GM13976 (cell line): ENCODE data around the gene AMIGO1.

ENCODE experiments used
- DNase-seq: peaks from one replicate; pipeline ENCODE4 v3.0.0; 2012; ENCODE audit warnings: low spot score
- CTCF ChIP-seq: IDR thresholded peaks from 2 replicates; pipeline ENCODE4 v1.5.1; 2012; ENCODE audit warnings: borderline replicate concordance, mild to moderate bottlenecking; ENCODE audit not compliant: insufficient read depth; ENCODE audit errors: extremely low read depth, missing control alignments, control extremely low read depth
- in situ Hi-C: fragments of 300-500 bp; cut with MboI; formaldehyde crosslinking; loops from one replicate; pipeline ENCODE4 v1.12.0; 2022; ENCODE audit warnings: low sequenced_read_pairs, mixed read lengths, inconsistent platforms; ENCODE audit not compliant: unreplicated experiment

The AMIGO1 gene, protein sequence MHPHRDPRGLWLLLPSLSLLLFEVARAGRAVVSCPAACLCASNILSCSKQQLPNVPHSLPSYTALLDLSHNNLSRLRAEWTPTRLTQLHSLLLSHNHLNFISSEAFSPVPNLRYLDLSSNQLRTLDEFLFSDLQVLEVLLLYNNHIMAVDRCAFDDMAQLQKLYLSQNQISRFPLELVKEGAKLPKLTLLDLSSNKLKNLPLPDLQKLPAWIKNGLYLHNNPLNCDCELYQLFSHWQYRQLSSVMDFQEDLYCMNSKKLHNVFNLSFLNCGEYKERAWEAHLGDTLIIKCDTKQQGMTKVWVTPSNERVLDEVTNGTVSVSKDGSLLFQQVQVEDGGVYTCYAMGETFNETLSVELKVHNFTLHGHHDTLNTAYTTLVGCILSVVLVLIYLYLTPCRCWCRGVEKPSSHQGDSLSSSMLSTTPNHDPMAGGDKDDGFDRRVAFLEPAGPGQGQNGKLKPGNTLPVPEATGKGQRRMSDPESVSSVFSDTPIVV

GRCh38 chr1:109509176-109510134, at the start of gene AMIGO1:
Gene AMIGO1, minus strand, starts transcription at chr1:109509727. Its CDS starts 815 bp downstream, at chr1:109508912.
- no peak for TF ChIP-seq CTCF
- peak; percentile 85 for DNase-seq
- in situ Hi-C loops = no loop called here

GRCh38 chr1:109557520-109557919, 48.0 kb upstream of the AMIGO1 start:
- TF ChIP-seq CTCF = no peak
- in situ Hi-C loops = no loop called here
- no peak for DNase-seq

- in situ Hi-C loops = no loop called here
- no peak for DNase-seq
- no peak for TF ChIP-seq CTCF
These were observed 47.0 kb upstream of the AMIGO1 start for GRCh38 chr1:109556563-109556962.

DNA sequence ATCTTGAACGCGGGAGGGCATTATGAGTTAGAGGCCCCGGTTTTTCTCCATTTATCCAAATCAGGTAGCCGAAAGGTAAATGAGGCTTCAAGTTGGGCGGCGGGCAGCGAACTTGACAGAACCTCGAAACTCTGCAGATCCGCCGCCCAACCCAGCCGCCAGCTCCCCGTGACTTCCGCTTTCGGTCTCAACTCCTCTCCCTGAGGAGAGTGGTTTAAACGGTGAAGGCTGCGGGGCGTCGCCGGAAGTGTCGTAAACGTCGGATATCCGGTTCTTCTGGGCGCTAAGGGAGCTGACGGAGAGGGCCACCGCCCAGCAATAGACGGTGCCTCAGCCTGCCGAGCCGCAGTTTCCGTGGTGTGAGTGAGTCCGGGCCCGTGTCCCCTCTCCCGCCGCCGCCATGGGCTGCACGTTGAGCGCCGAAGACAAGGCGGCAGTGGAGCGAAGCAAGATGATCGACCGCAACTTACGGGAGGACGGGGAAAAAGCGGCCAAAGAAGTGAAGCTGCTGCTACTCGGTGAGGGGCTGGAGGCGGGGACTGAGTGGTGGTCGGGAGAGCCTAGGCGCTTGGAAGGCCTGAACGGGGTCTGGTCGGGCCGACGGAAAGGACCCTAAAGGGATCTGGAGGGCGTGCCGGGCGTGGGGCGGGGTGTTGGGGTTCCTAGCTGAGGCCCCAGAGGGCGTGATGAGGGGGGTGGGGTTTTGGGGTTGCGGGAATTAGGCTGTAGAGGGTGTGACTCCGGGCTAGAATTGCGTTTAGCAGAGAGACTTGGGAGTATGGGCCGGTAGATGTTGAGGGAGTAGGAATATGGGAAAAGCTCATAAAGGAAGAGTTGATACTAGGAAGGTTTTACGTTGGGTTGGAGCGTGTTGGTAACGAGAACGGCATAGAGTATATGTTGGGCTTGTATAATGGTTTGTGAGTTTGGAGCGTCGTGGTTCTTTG, 39.1 kb upstream of the AMIGO1 start, which contains the start of gene GNAI3:
GNAI3 (plus strand) TSS at position 295 of the 947 bp plus-strand sequence; CDS start at position 401, 106 bp downstream.
- no peak for TF ChIP-seq CTCF
- in situ Hi-C loops = loop anchor here (5.0 to 10.0 kb wide), 3 partner anchors 74 to 436 kb away; partner anchors contain the start of gene AHCYL1
- DNase-seq = peak; percentile 94

DNA sequence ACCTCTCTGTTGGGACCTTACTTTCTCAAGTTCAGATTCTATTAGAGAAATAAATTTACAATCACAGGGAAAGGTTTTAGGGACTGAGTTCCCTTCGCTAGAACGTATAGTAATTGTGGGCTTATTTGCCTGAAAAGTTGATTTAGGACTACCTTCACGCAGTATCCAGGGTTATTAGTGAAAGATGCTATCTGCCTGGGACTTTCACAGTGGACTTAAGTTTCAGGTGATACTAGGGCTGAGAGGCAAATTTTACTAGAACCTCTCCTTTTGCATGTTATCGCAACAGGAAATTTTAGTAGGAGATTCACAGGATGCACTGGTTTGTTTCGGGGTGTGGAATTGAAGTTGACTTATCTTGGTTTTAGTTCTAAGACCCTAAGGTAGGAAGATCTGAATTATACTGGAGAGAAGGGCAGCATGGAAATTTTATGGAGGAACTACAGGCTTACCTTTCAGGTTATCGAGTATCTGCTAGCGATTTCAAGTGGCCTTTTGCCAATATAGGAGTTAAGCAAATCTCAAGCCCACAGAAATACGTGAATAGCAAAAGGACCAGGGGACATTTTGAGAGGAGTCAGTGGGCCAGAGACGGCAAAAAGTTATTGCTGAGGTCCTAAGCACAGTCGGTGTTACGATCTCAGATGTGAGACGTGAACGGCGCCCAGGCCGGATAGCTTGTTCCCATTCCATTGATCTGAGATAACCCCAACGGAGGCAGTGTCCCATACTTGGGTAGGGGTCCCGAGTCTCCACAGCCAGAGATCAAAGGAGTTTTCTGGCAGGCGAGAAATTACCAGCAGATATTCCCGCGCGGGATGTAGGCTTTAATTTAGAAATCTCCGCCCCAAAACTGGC, 38.2 kb upstream of the AMIGO1 start:
- no peak for TF ChIP-seq CTCF
- DNase-seq = peak; percentile 29
- in situ Hi-C loops = loop anchor here (5.0 to 10.0 kb wide), 3 partner anchors 75 to 437 kb away; partner anchors contain the start of gene AHCYL1
